GM18507 (cell line): ENCODE data around the gene P3H2.

Experiments used
- DNase-seq: peaks from one replicate; pipeline ENCODE4 v3.0.0; 2011; ENCODE audit warnings: low read depth; ENCODE audit not compliant: insufficient read length; ENCODE audit errors: extremely low spot score
- FAIRE-seq: peaks from 2 replicates; lab custom pipeline; 2011; peaks lifted over from hg19 to GRCh38; lab: Jason Lieb, UNC

Gene P3H2

GRCh38 chr3:190031887-190032752 is 88.6 kb downstream of the P3H2 start:
- no peak for DNase-seq
- no peak for FAIRE-seq

GRCh38 chr3:190027116-190027515 is 93.6 kb downstream of the P3H2 start:
- FAIRE-seq (no peak), DNase-seq (no peak)

DNA sequence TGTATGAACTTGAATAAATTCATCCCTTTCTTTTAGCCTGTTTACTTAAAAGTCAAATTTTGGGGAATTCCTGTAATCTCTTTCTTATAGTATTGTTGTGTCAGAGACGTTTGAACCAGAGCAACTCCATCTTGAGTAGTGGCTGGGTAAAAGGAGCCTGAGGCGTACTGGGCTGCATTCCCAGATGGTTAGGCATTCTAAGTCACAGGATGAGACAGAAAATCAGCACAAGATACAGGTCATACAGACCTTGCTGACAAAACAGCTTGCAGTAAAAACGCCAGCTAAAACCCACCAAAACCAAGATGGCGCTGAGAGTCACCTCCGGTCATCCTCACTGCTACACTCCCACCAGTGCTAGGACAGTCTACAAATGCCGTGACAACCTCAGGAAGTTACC is 94.5 kb downstream of the P3H2 start:
- FAIRE-seq (no peak), DNase-seq (no peak)

DNA sequence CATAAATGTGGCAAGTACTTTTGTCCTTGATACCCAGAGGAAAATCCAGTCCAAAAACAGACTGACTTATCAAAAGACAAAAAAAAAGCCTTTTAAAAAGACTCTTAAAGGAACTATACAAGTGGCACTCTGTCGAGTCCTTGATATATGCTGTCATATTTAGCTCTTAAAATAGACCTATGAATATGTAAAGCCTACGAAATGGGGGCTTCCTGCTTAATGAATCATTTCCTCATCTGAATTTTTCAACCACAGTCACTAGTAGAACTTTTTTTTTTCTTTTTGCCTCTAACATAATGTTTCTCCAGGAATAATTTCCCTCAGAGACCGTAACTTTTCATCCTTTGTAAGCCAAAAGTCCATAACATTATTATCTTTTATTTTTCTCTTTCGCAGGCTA is 95.8 kb downstream of the P3H2 start:
- DNase-seq (no peak), FAIRE-seq (no peak)

DNA sequence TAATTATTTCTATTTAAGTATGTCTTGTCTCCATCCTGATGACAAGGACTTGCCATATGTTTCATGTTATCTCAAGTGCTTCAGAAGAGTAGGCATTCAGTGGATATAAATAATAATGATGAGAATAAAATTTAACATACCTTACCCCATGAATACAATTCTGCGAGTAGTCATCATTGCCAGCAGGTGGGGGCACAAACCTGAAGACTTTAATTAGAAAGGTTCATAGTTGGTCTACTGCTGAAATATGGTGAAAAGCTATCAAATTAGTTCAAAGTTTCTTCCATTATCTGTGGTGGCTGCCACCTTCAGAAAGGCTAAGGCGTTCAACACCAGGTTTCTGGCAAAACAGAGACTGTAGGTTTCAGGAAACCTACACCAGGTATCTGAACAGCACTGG is 100.9 kb downstream of the P3H2 start:
- no peak for DNase-seq
- FAIRE-seq = no peak

- DNase-seq (no peak), FAIRE-seq (no peak)
Observed at GRCh38 chr3:190019006-190019405, 101.7 kb downstream of the P3H2 start.

- no peak for DNase-seq
- FAIRE-seq = no peak
Observed at GRCh38 chr3:190018460-190018859, 102.2 kb downstream of the P3H2 start.

- DNase-seq = no peak
- FAIRE-seq = no peak
Observed at GRCh38 chr3:190017521-190018288, 103.0 kb downstream of the P3H2 start.

DNA sequence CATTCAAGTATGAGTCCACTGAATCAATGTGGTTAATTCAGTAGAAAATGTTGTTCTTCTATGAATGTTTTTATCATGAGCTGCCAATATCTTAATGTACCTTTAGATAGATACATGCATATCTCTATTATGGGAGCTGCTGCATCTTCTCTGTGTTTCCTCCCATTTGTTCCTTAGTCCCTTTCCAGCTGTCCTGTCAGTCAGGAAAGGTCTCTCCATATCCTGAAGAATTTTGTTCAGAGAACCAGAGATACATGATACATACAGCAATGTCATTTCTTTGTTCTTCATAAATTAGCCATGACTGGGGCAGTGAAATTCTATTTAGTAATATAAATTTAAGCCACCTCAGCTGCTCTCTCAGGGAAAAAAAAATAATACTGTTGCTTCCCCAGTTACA is 103.7 kb downstream of the P3H2 start:
- DNase-seq (no peak), FAIRE-seq (no peak)

- DNase-seq = no peak
- FAIRE-seq = no peak
Observed at GRCh38 chr3:190014940-190015339, 105.8 kb downstream of the P3H2 start.

GRCh38 chr3:190013943-190014924 is 106.5 kb downstream of the P3H2 start:
- FAIRE-seq (no peak), DNase-seq (no peak)

DNA sequence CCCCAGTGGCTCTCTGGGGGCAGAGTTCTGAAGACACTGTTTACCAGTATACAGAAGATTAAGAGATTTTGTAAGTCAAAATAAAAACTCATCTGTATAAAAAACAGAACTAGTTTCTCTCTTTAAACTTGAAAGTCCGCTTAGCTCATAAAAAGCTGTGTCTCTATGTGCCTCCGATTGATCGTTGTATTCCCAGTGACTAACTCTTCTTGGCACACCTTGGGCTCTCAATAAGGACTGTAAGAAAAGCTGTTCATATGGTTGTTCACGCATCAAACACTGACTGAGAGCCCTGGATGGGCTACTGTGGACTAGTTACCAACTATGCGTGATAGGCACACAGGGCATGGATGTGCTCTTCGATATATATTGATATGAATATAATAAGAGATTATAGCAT is 107.9 kb downstream of the P3H2 start:
- DNase-seq = no peak
- FAIRE-seq = no peak

GRCh38 chr3:190012314-190012782 is 108.3 kb downstream of the P3H2 start:
- DNase-seq (no peak), FAIRE-seq (no peak)

DNA sequence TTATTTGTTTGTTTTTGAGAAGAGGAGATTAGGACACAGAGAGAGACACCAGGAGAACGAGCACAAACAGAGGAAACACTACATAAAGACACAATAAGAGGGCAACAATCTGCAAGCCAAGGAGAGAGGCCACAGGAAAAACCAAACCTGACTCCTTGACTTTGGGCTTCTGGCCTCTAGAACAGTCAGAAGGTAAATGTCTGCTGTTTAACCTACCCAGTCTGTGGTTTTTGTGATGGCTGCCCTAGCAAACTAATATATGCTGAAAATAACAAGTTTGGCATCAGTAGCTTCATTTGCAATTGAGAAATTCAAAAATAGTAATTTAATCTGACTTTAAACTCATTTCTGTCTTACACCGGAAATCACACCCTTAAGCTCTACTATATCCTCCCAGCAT is 110.2 kb downstream of the P3H2 start:
- DNase-seq (no peak), FAIRE-seq (no peak)

GRCh38 chr3:190009614-190010013 is 111.1 kb downstream of the P3H2 start:
- no peak for FAIRE-seq
- no peak for DNase-seq

GRCh38 chr3:190008432-190008831 is 112.3 kb downstream of the P3H2 start:
- FAIRE-seq (no peak), DNase-seq (no peak)

GRCh38 chr3:190005343-190006113 is 115.2 kb downstream of the P3H2 start:
- FAIRE-seq (no peak), DNase-seq (no peak)

DNA sequence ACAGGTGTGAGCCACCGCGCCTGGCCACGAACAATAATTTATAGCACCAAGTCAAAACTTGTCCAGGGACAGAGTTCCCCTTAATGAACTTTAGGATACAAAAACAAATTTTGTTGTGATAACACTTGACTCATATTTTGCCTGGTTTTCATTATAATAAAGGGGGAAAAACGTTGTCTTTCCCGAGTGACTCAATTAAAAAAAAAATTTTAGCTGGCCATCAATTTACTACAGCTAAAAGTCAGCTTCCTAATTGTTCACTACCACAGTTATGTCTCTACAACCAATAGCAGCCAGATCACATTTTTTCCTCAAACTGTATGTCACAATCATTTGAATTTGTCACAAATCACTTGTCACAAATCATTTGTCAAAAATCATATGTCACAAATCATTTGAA is 116.0 kb downstream of the P3H2 start:
- no peak for DNase-seq
- no peak for FAIRE-seq

DNA sequence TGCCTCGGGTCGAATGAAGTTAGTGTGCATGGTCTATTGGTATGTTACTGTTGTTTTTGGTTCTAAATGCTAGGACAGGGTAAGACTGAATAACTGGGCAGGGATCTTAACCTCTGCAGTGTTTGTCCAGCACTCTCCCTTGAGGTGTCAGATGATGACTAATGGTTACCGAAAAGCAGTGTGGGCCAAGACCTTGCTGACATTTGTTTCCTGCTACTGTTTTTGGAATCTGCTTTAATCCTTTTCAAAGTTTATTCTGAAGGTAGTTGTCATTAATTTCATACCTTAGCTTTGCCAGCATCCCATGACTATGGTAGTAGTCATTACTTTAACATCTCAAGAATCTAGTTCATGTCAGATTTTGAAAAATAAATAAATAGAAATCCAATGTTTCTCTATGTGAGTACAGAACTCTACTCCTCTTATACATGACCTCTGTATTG is 117.0 kb downstream of the P3H2 start:
- no peak for FAIRE-seq

More for the DNA sequence above, 117.0 kb downstream of the P3H2 start:
- no peak for DNase-seq
